GM13977 (cell line): ENCODE measurements around the gene RPF1.

Experiments used
- DNase-seq: peaks from one replicate; pipeline ENCODE4 v3.0.0; 2012; ENCODE audit warnings: low spot score
- in situ Hi-C: fragments of 300-500 bp; cut with MboI; formaldehyde crosslinking; loops from one replicate; pipeline ENCODE4 v1.12.0; 2022; ENCODE audit warnings: low sequenced_read_pairs, low pct_unique_long_range_greater_than_20kb, mixed read lengths, inconsistent platforms; ENCODE audit not compliant: unreplicated experiment
- TF ChIP-seq, protein P1 (sequence below): IDR thresholded peaks from 2 replicates; pipeline ENCODE4 v1.5.1; 2012; ENCODE audit warnings: mild to moderate bottlenecking, control low read depth; ENCODE audit not compliant: insufficient read depth; ENCODE audit errors: extremely low read depth, missing control alignments

Gene RPF1

DNA sequence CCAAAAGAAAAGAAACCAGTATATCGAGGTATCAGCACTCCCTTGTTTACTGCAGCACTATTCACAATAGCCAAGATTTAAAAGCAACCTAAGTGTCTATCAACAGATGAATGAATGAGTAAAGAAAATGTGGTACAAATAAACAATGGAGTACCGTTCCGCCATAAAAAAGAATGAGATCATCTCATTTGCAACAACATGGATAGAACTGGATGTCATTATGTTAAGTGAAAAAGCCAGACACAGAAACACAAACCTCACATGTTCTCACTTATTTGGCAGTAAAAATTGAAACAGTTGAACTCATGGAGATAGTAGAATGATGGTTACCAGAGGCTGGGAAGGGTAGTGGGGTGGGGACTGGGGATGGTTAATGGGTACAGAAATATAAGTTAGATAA lies 31.6 kb downstream of the RPF1 start:
- in situ Hi-C loops = no loop called here
- no peak for DNase-seq
- TF ChIP-seq, protein P1, sequence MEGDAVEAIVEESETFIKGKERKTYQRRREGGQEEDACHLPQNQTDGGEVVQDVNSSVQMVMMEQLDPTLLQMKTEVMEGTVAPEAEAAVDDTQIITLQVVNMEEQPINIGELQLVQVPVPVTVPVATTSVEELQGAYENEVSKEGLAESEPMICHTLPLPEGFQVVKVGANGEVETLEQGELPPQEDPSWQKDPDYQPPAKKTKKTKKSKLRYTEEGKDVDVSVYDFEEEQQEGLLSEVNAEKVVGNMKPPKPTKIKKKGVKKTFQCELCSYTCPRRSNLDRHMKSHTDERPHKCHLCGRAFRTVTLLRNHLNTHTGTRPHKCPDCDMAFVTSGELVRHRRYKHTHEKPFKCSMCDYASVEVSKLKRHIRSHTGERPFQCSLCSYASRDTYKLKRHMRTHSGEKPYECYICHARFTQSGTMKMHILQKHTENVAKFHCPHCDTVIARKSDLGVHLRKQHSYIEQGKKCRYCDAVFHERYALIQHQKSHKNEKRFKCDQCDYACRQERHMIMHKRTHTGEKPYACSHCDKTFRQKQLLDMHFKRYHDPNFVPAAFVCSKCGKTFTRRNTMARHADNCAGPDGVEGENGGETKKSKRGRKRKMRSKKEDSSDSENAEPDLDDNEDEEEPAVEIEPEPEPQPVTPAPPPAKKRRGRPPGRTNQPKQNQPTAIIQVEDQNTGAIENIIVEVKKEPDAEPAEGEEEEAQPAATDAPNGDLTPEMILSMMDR = no peak

- in situ Hi-C loops = no loop called here
- TF ChIP-seq, protein P1 = no peak
These were observed 45.5 kb downstream of the RPF1 start for GRCh38 chr1:84524590-84524989.

DNA sequence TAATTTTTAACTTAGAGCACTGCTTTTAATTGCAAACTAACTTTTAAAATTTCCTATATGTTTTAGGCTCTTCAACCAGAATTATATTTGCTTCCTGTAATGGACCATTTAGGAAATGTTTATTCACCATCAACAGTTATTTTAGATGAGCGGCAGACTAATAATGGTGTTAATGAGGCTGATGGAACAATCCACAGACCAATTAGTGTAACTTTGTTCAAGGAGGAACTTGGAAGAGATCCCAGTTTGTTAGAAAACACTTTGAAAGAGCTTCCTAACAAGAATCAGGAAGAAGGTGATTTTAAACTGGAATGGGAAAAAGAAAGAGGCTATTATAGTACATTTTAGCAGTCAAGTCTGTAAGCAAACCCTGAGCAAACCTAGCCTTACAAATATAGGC lies 46.7 kb downstream of the RPF1 start:
- no peak for DNase-seq
- TF ChIP-seq, protein P1 = no peak
- in situ Hi-C loops = no loop called here

More at GRCh38 chr1:84524590-84524989, 45.5 kb downstream of the RPF1 start:
- DNase-seq = no peak

DNA sequence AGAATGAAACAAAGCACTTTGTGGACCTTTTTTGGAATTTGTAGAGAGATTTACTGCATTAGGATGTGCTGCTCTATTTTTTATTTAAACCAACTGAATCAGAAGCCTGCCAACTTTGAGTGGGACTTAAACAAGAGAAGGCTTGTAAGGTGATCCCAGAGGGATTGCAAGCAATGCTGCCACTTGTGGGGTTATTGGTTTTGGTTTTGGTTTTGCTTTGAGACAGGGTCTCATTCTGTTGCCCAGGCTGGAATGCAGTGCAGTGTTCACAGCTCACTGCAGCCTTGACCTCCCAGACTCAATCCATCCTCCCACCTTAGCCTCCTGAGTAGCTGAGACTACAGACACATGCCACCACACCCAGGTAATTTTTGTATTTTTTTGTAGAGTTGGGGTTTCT lies 59.5 kb downstream of the RPF1 start:
- TF ChIP-seq, protein P1 = no peak
- no peak for DNase-seq
- in situ Hi-C loops = no loop called here

- in situ Hi-C loops = no loop called here
- TF ChIP-seq, protein P1 = no peak
- no peak for DNase-seq
These were observed 60.9 kb downstream of the RPF1 start for GRCh38 chr1:84539972-84540371.

GRCh38 chr1:84540759-84541158 lies 61.7 kb downstream of the RPF1 start:
- DNase-seq = no peak
- in situ Hi-C loops = no loop called here
- TF ChIP-seq, protein P1 = no peak

- TF ChIP-seq, protein P1 = peak; percentile 39
- no peak for DNase-seq
- in situ Hi-C loops = no loop called here
These were observed 62.6 kb downstream of the RPF1 start for GRCh38 chr1:84541679-84542078.
